GM21576 (cell line): Measurements from ENCODE around the gene TSPAN31.
"Not testable (repeated sequence)": the region's sequence is repeated elsewhere in the genome, so short reads cannot be mapped to it uniquely, and the experiment has no call there.

Experiments used
- ATAC-seq: cut with Tn5 transposase; IDR thresholded peaks from one replicate; pipeline ENCODE4 v1.9.1; 2021; ENCODE audit warnings: mild to moderate bottlenecking, moderate library complexity; ENCODE audit not compliant: unreplicated experiment

TSPAN31 gene

DNA sequence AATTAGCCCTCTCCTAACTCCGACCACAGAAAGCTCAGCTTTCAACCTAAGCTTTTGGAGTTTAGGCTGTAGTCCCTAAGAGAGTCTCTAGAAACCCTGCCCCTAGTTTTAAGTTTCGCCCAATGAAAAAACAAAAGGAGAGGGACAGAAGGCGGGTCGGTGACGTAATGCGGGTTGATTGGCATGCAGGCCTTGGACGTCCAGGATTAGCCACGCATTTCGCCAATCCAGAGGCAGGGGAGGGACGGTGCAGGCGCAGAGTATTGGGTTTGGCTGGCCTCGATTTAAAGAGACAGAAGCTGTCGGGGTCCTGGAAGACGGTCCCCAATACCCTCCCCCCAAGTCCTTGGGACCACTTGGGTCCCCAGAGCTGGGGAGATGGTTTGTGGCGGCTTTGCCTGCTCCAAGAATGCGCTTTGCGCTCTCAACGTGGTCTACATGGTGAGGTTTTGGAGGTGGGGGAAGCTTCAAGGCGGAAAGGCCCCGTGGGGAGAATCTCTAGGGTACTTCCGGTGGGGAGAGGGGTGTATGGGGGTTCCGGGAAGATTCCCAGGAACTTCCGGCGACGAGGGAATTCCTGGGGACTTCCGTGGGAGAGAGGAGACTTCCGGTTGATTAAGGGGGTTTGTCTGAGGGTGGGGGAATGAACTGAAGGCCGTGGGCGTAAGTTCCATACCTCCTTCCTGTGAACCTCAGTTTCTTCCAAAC is at the start of gene TSPAN31:
Gene TSPAN31, plus strand, starts transcription at position 263 of the 708 bp plus-strand sequence. Its CDS starts 116 bp downstream, at position 379.
- peak; percentile 82 for ATAC-seq

DNA sequence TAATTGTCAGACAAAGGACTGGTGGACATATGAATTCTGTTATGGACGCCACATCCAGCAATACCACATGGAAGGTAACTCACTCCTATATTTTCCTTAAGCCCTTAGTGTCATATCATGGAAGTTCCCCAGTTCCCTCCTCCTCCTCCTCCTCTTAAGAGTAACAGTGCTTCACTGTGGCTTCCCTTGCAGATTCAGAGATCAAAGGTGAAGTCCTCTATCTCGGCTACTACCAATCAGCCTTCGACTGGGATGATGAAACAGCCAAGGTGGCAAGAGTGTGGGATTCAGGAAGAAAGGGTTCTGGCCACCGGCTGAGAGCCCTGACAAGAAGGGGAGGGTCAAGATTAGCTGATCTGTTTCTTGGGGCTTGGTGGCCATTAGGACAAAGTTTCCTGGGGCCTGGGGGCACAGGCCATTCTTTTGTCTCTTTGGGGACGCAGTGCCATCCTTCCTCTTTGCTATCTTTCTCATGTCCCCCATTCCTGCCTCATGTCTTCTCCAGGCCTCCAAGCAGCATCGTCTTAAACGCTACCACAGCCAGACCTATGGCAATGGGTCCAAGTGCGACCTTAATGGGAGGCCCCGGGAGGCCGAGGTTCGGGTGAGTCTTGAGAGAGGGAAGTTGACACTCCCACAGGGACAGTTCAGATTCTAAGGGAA is 48.9 kb upstream of the TSPAN31 start:
- no peak for ATAC-seq

GRCh38 chr12:57697076-57697475 is 47.8 kb upstream of the TSPAN31 start:
- ATAC-seq, result no peak

DNA sequence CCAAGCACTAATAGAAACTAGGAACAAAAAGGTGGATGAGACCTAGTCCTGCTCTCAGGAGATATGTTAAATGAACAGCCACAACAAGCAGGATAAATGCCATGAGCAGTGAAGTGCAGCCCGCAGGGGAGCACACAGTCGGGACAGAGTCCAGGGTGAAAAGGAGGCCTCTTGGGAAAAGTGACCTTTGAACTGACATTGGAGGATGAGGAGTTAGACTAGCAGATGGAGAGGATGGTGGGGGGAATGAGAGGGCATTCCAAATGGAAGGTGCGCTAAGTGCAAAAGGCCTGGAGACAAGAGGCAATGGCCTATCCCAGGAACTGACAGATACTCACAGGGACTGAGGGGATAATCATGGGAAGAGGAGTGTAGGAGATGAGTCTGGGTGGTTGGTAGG is 46.4 kb upstream of the TSPAN31 start:
- no peak for ATAC-seq

DNA sequence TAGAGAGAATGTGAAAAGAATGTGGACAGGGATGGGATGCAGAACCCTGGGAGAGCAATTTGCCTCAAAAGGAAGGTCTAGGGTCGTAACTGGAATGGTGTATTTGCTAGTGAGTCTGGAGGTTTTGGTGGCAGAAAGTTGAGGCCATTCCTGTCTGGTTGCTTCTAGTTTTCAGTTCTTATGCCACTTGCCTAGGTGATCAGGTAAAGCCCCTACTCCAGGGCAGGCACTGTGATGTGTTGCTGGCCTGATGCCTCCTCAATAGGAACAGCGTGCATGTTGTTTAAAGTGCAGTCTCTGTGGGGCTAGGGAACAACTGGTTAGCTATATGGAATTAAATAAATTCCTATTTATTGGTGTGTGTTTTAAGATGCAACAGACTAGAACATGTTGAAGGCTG is 44.5 kb upstream of the TSPAN31 start:
- ATAC-seq, result no peak

DNA sequence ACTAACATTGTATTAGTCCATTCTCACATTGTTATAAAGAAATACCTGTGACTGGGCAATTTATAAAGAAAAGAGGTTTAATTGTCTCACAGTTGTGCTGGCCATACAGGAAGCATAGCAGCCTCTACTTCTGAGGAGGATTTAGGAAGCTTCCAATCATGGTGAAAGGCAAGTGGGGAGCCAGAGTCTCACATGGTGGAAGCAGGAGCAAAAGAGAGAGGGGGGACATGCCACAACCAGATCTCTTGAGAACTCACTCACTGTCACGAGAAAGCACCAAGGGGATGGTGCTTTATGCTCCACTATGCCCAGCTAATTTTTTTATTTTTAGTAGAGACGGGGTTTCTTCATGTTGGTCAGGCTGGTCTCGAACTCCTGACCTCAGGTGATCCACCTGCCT is 37.6 kb upstream of the TSPAN31 start:
- ATAC-seq, result no peak

DNA sequence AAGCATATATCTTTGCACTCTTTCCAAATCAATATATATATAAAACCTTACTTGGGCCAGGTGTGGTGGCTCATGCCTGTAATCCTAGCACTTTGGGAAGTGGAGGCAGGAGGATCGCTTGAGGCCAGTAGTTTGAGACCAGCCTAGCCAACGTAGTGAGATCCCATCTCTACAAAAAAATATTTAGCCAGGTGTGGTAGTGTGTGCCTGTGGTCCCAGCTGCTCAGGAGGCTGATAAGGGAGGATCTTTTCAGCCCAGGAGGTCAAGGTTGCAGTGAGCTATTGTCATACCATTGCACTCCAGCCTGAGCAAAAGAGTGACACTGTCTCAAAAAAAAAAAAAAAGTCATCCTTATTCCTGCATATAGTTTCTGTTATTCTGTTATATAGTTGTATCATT is 36.5 kb upstream of the TSPAN31 start:
- ATAC-seq, result no peak

- no peak for ATAC-seq
Measured at GRCh38 chr12:57712701-57713100, 32.1 kb upstream of the TSPAN31 start.

DNA sequence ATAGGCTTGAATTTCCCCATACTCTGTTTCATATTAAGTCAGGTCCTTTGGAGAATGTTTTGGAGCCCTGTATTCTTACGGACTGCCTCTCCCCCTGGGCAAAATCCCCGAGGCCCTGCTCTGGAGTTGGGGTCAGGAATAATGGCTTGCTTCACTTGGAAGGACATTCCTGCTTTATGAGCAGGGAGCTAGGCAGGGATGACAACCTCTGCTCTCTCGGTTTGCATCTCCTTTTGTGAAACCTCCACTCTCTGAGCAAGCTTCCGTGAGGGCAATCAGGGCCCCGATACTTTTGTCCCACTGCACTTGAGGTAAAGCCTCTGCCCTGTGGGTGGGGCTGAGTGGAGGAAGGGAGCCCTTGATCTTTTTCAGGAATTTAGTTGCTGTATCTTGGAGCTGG is 31.6 kb upstream of the TSPAN31 start:
- ATAC-seq, result no peak

DNA sequence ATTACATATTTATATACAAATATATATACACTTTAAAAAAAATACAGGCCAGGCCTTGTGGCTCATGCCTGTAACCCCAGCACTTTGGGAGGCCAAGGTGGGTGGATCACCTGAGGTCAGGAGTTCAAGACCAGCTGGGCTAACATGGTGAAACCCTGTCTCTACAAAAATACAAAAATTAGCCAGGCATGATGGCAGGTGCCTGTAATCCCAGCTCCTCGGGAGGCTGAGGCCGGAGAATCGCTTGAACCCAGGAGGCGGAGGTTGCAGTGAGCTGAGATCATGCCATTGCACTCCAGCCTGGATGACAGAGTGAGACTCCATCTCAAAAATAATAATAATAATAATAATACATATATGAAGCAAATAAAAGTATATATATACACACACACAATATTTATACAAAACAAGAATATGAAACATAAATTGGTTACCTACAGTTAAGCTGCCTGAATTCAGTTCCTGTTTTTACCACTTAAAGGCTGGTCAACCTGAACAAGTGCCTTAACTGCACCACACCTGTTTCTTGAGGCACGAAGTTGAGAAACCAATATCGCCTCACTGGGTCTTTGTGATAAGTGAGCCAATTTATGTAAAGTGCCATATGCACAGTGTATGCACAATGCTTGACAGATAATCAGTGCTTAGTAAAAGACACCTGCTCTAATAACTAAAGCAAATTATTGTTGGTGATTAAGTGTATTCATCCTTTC is 29.6 kb upstream of the TSPAN31 start:
- not testable (repeated sequence) for ATAC-seq

GRCh38 chr12:57715786-57716185 is 29.1 kb upstream of the TSPAN31 start:
- no peak for ATAC-seq

GRCh38 chr12:57716305-57716704 is 28.5 kb upstream of the TSPAN31 start:
- no peak for ATAC-seq

DNA sequence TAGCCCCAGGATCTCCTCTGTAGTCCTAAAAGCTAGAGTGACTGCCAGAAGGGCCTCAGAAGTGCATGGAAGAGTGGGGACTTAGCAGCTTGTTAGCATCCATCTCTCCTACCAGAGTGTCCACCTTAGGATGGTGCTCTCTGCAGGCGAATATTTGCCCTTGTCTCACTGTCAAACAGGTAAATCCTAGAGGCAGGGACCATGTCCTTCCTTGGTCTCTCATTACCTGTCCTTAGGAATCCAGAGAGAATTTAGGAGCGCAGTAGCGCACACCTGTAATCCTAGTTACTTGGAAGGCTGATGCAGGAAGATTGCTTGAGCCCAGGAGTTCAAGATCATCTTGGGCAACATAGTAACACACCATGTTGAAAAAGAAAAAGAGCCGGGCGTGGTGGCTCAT is 27.7 kb upstream of the TSPAN31 start:
- ATAC-seq, result no peak

- no peak for ATAC-seq
Measured at GRCh38 chr12:57717846-57718640, 26.8 kb upstream of the TSPAN31 start.

- no peak for ATAC-seq
Measured at GRCh38 chr12:57718641-57719528, 26.0 kb upstream of the TSPAN31 start.

- ATAC-seq, result no peak
Measured at GRCh38 chr12:57719777-57720605, 24.8 kb upstream of the TSPAN31 start.

DNA sequence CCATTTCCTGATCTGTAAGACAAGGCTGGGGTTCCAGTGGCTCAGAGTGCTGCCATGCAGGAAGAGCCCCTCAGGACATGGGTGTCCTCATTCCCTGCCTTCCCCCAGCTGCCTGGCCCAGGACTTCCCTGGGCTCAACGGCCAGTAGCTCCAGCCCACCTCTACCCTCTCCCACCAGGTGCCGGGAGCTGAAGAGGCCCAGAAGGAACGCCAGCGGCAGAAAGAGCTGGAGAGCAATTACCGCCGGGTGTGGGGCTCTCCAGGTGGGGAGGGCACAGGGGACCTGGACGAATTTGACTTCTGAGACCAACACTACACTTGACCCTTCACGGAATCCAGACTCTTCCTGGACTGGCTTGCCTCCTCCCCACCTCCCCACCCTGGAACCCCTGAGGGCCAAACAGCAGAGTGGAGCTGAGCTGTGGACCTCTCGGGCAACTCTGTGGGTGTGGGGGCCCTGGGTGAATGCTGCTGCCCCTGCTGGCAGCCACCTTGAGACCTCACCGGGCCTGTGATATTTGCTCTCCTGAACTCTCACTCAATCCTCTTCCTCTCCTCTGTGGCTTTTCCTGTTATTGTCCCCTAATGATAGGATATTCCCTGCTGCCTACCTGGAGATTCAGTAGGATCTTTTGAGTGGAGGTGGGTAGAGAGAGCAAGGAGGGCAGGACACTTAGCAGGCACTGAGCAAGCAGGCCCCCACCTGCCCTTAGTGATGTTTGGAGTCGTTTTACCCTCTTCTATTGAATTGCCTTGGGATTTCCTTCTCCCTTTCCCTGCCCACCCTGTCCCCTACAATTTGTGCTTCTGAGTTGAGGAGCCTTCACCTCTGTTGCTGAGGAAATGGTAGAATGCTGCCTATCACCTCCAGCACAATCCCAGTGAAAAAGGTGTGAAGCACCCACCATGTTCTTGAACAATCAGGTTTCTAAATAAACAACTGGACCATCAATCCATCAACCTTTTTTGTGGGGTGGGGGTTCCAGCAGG is 23.9 kb upstream of the TSPAN31 start:
- no peak for ATAC-seq
